ENCODE data around the gene HMGCS2. TPM values are rescaled to one million over a fixed set of nuclear protein-coding genes. Genes with fewer than 3 reads are reported as not detected.

HMGCS2 gene
- polyA plus RNA-seq, 1 experiment: not detected

DNA sequence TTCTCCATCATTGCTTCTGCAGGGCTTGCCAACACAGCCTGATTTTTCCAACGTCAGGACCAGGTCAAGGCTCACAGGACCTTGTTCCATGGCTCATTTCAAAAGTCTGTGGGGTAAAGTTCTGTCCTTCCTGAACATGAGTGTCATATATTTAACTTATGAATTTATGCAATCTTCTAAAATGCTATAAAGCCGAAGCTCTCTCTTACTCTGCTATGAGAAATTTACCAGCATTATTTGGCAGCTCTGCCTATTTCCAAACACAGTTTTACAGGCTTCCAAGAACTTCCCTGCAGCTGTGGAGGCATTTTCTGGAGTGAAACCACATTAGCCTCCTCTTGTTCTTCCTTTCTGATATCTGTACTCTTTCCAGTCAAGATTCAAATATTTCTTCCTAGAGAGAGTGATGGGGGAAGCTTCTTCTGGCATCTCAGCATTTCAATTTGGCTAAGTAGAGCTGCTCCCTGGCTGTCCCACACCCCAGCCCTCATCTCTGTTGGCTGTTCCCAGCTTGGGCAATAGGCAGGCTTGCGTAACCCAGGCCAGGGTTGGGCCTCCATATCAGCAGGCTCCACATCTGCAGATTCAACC is 15.6 kb upstream of the HMGCS2 start:
- POLR2A ChIA-PET: no interaction called here
- Histone ChIP-seq H3K27me3 (ENCODE audit: control insufficient read depth, insufficient read depth, low read length) (peaks cover 5% of the 10 kb centered on the region), H3K4me3 (ENCODE audit: low read depth, low read length) (no peak overlapping the region), H3K9me3 (ENCODE audit: control insufficient read depth, insufficient read depth, low read length) (peaks cover 2% of the 10 kb centered on the region; the same call in 1 of the 2 replicates), H3K27ac (ENCODE audit: low read depth, low read length) (no peak overlapping the region)
- no peak for TF ChIP-seq CTCF (IDR thresholded peaks at IDR 0.05; ENCODE audit: low read depth, low read length)
- CTCF ChIA-PET: interaction anchor here (2.2 kb wide), 1 partner anchor 25 kb away, joined by 8 read pairs; no protein-coding TSS in a partner anchor
- DNase-seq (ENCODE audit: low read depth, low spot score): no peak

DNA sequence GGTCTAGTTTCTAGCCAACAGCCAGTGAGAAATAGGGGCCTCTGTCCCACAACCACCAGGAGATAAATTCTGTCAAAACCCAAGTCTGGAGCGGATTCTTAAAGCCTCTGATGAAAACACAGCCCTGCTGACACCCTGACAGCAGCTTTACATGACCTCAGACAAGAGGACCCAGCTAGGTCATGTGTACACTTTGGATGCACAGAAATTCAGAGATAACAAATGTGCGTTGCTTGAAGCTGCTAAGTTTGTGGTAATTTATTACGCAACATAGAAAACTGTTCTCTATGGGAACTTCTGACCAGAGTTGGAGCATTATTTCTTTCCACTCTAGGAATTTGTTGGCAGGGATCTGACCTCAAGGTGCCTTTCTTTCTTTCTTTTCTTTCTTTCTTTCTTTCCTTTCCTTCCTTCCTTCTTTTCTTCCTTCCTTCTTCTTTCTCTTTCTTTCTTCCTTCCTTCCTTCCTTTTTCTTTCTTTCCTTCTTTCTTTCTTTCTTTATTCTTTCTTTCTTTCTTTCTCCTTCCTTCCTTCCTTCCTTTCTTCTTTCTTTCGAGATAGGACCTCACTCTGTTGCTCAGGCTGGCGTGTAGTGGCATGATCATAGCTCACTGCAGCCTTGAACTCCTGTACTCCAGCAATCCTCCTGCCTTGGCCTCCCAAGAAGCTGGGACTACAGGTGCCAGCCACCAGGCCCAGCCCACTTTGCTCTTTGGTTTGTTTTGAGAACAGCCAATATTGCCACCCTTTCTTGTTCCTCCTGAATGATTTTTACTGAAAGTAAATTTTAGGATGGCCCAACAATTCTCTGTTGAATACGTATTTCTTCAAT is 14.9 kb upstream of the HMGCS2 start:
- ChIA-PET POLR2A (no interaction called here), CTCF (interaction anchor here (2.2 kb wide), 1 partner anchor 26 kb away, joined by 8 read pairs; no protein-coding TSS in a partner anchor)
- DNase-seq (ENCODE audit: low read depth, low spot score): no peak
- no peak for TF ChIP-seq CTCF (IDR thresholded peaks at IDR 0.05; ENCODE audit: low read depth, low read length)
- Histone ChIP-seq H3K27me3 (ENCODE audit: control insufficient read depth, insufficient read depth, low read length) (peaks cover 5% of the 10 kb centered on the region), H3K4me3 (ENCODE audit: low read depth, low read length) (no peak overlapping the region), H3K9me3 (ENCODE audit: control insufficient read depth, insufficient read depth, low read length) (peaks cover 2% of the 10 kb centered on the region; the same call in 1 of the 2 replicates), H3K27ac (ENCODE audit: low read depth, low read length) (no peak overlapping the region)

DNA sequence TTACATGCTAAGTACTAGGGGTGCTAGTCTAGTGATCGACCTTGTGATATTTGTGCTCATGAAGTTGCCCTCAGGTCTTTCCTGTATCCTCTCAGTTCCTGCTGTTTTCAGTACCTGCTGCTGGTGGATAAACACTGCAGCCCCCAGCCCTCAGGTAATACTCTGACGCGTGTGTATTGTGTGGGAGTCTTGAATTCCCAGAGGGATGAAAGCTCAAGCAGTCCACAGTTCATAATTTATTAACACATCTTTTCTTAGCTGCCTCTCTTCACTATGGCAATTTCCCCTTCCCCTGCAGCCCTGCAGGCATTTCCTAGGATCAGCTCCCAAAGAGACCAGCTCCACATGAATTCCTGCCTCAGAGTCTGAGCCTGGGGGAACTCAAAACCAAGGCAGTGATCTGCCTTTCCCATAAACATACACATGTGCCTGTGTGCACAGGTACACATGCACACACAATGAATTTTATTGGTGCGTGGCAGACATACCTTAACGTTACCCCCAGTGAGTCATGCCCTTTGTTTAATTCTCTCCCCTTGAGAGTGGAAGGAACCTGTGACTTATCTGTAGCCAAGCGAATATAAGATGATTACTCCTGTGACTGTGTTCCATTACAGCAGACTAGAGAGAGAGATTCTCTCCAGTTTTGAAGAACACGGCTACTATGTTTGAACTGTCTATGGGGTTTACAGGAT is 14.1 kb upstream of the HMGCS2 start:
- H3K27me3 ChIP-seq (ENCODE audit: control insufficient read depth, insufficient read depth, low read length): peaks cover 5% of the 10 kb centered on the region
- CTCF ChIA-PET: interaction anchor here (2.2 kb wide), 1 partner anchor 26 kb away, joined by 8 read pairs; no protein-coding TSS in a partner anchor
- POLR2A ChIA-PET: no interaction called here
- H3K27ac ChIP-seq (ENCODE audit: low read depth, low read length): no peak overlapping the region
- peaks cover 2% of the 10 kb centered on the region; the same call in 1 of the 2 replicates for H3K9me3 ChIP-seq (ENCODE audit: control insufficient read depth, insufficient read depth, low read length)
- H3K4me3 ChIP-seq (ENCODE audit: low read depth, low read length): no peak overlapping the region
- no peak for TF ChIP-seq CTCF (IDR thresholded peaks at IDR 0.05; ENCODE audit: low read depth, low read length)
- DNase-seq (ENCODE audit: low read depth, low spot score): no peak

- Histone ChIP-seq H3K27ac (ENCODE audit: low read depth, low read length) (no peak overlapping the region), H3K4me3 (ENCODE audit: low read depth, low read length) (no peak overlapping the region), H3K27me3 (ENCODE audit: control insufficient read depth, insufficient read depth, low read length) (peaks cover 5% of the 10 kb centered on the region), H3K9me3 (ENCODE audit: control insufficient read depth, insufficient read depth, low read length) (peaks cover 2% of the 10 kb centered on the region; the same call in 1 of the 2 replicates)
- ChIA-PET CTCF (no interaction called here), POLR2A (no interaction called here)
- TF ChIP-seq CTCF (IDR thresholded peaks at IDR 0.05; ENCODE audit: low read depth, low read length): no peak
- DNase-seq (ENCODE audit: low read depth, low spot score): no peak
Observed at GRCh38 chr1:119781434-119782210, 12.9 kb upstream of the HMGCS2 start.
